SK-N-MC (cell line): ENCODE data around the gene MINDY3.

Experiments
- EZH2 ChIP-seq: fragments of 200-600 bp; sonication (generic); IDR thresholded peaks from one replicate; pipeline ENCODE4 v1.6.1; 2017; ENCODE audit warnings: antibody characterized with exemption
- FOXP2 ChIP-seq: optimal IDR thresholded peaks from 2 replicates; pipeline ENCODE3; 2011; ENCODE audit warnings: mild to moderate bottlenecking, moderate library complexity; ENCODE audit not compliant: insufficient read depth; ENCODE audit errors: extremely low read length, control extremely low read depth
- POLR2AphosphoS5 ChIP-seq: IDR thresholded peaks from 2 replicates; pipeline ENCODE4 v1.6.1; 2012; ENCODE audit warnings: mild to moderate bottlenecking, low read depth, low read length, borderline replicate concordance

GRCh38 chr10:15796762-15797161 lies 63.5 kb downstream of the MINDY3 start:
- no peak for TF ChIP-seq EZH2
- no peak for TF ChIP-seq FOXP2
- TF ChIP-seq POLR2AphosphoS5: no peak
